Prostate gland (tissue), 2 donors: ENCODE data around the gene ZSCAN20. TPM values are rescaled to one million over a fixed set of nuclear protein-coding genes. Genes with fewer than 3 reads are reported as not detected.

Source experiments
- DNase-seq: peaks from one replicate; pipeline ENCODE4 v3.0.0-alpha.2; 2019; ENCODE audit warnings: low spot score
- H3K27ac ChIP-seq, 2 donors: fragments of 200-600 bp; sonication (generic); 2 replicates each; pipeline ENCODE4 v1.5.1; 2017 to 2019
- H3K27me3 ChIP-seq: fragments of 200-600 bp; sonication (generic); replicated peaks from 2 replicates; pipeline ENCODE4 v1.5.1; 2019; ENCODE audit not compliant: insufficient read depth
- H3K36me3 ChIP-seq, 2 donors: fragments of 200-600 bp; sonication (generic); 1 replicate in 1 of 2; 2 replicates in 1 of 2; pipeline versions ENCODE4 v1.5.1 to v1.8.1; 2017 to 2019
- H3K4me1 ChIP-seq: fragments of 200-600 bp; sonication (generic); replicated peaks from 2 replicates; pipeline ENCODE4 v1.5.1; 2019
- H3K4me3 ChIP-seq, 2 donors: fragments of 200-600 bp; sonication (generic); 2 replicates each; pipeline ENCODE4 v1.5.1; 2017 to 2019
- H3K9me3 ChIP-seq: fragments of 200-600 bp; sonication (generic); 2 replicates; pipeline ENCODE4 v1.5.1; 2017
- POLR2A ChIP-seq: fragments of 450-650 bp; IDR thresholded peaks from one replicate; pipeline ENCODE4 v1.6.1; 2016; ENCODE audit warnings: antibody characterized with exemption, mild to moderate bottlenecking
- POLR2AphosphoS5 ChIP-seq: sonication (generic); formaldehyde crosslinking; IDR thresholded peaks from one replicate; pipeline ENCODE4 v1.6.1; 2017; ENCODE audit warnings: antibody characterized with exemption
- WGBS: methylation state at CpG from one replicate; pipeline ENCODE4 v1.1.5; 2018; 5-methylcytosine and 5-hydroxymethylcytosine counted together
- intact Hi-C: fragments of 100-400 bp; cut with DNase I; formaldehyde crosslinking; loops from one replicate; pipeline ENCODE4 v1.14.2; 2022
- total RNA-seq, 2 donors: library from RNA; depleted of rRNA; stranded (reverse); fragments of >200 nt; gene quantifications; one replicate each; pipeline ENCODE4 v1.1.0, GENCODE V29; 2016
- TF ChIP-seq, protein P1 (sequence below), 4 experiments: fragments of 200-600 bp in 2 of 4; fragments of 450-650 bp in 2 of 4; sonication (generic) in 2 of 4; IDR thresholded peaks; 1 replicate in 3 of 4; 2 replicates in 1 of 4; pipeline ENCODE4 v1.5.1; 2016 to 2019; ENCODE audit warnings: antibody characterized with exemption in 4 of 4, mild to moderate bottlenecking in 2 of 4, moderate library complexity in 2 of 4

ZSCAN20 gene
- total RNA-seq, 2 donors from 2014 or later, result 4.7 to 11.1 TPM

DNA sequence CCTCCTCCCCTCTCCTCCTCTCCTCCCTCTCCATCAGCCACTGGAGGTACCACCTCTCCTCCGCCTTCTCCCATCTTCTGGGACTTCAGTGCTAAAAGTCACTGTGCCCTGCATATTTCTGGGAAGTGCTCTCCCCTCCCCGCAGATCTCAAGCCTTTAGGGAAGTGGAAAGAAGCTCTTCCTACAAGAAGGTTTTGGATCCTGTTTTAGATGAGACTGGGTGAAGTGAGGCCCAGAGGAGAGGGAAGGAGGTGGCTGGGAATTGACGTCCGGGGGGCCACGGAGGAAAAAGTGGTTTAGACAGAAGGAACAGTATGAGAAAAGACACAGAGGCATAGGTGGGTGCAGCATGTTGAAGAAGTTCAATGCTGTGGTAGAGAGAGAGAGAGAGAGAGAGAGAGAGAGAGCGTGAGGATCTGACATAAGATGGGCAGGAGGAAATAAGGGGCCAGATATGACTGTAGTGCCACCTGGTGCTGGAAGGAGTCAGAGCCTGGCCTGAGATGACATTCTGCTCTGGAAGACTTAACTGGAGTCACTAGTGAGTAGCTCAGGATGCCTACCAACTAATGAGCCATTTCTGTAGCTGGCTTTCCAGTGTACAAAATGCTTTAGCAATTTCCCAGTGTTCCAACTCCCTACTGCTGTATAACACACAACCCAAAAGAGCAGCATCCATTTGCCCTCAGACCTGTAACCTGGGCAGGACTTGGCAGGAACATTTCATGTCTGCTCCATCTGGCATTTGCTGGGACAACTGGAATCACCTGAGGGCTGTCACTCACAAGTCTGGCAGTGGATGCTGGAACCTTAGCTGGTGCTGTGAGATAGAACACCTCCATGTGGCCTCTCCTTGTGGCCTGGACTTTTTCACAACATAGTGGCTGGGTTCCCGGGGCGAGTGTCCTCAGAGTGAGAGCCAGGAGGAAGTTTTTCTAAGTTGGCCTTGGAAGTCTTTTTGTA, 16.6 kb upstream of the ZSCAN20 start:
- TF ChIP-seq POLR2A (no peak), POLR2AphosphoS5 (peak; percentile 39)
- TF ChIP-seq, protein P1, sequence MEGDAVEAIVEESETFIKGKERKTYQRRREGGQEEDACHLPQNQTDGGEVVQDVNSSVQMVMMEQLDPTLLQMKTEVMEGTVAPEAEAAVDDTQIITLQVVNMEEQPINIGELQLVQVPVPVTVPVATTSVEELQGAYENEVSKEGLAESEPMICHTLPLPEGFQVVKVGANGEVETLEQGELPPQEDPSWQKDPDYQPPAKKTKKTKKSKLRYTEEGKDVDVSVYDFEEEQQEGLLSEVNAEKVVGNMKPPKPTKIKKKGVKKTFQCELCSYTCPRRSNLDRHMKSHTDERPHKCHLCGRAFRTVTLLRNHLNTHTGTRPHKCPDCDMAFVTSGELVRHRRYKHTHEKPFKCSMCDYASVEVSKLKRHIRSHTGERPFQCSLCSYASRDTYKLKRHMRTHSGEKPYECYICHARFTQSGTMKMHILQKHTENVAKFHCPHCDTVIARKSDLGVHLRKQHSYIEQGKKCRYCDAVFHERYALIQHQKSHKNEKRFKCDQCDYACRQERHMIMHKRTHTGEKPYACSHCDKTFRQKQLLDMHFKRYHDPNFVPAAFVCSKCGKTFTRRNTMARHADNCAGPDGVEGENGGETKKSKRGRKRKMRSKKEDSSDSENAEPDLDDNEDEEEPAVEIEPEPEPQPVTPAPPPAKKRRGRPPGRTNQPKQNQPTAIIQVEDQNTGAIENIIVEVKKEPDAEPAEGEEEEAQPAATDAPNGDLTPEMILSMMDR (IDR thresholded peaks at IDR 0.05), result peak; percentile 27 to 78 (median 67)
- DNase-seq, result peak; percentile 58
- H3K36me3 ChIP-seq, result no peaks in the 10 kb centered on the region
- WGBS, result 51% methylated on average over 8 of the region's 8 CpGs
- no peaks in the 10 kb centered on the region for H3K9me3 ChIP-seq
- H3K4me1 ChIP-seq, result no peaks in the 10 kb centered on the region
- intact Hi-C loops, result loop anchor here (5.0 kb wide), 1 partner anchor 159 kb away; no protein-coding TSS in a partner anchor
- H3K27ac ChIP-seq, result peak overlapping the region in 1 of 2 donors; percentile 4
- no peaks in the 10 kb centered on the region for H3K27me3 ChIP-seq
- no peak overlapping the region for H3K4me3 ChIP-seq

DNA sequence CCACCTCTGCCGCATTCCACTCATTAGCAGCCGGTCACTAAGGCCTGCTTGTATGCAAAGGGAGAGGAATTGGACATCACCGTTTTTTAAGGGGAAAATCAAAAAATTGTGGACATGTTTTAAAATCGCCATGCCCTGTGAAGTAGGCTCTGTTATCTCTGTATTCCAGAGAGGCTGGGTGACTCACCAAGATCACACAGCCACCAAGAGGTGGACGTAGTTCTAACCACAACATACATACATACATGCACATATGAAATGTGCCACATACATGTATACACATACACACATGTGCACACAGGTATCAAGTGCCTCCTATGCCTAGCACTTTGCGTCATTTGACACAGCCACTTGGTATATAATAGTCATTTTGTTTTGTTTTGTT, 16.0 kb upstream of the ZSCAN20 start:
- DNase-seq, result no peak
- no peaks in the 10 kb centered on the region for H3K36me3 ChIP-seq
- no peak overlapping the region for H3K4me3 ChIP-seq
- 85% methylated on average over 6 of the region's 6 CpGs for WGBS
- intact Hi-C loops, result loop anchor here (5.0 kb wide), 1 partner anchor 159 kb away; no protein-coding TSS in a partner anchor
- no peaks in the 10 kb centered on the region for H3K27me3 ChIP-seq
- no peaks in the 10 kb centered on the region for H3K9me3 ChIP-seq
- peak overlapping the region in 1 of 2 donors; percentile 4 for H3K27ac ChIP-seq
- no peaks in the 10 kb centered on the region for H3K4me1 ChIP-seq
- TF ChIP-seq POLR2AphosphoS5 (no peak), POLR2A (no peak)
- TF ChIP-seq, protein P1 (IDR thresholded peaks at IDR 0.05), result no peak

DNA sequence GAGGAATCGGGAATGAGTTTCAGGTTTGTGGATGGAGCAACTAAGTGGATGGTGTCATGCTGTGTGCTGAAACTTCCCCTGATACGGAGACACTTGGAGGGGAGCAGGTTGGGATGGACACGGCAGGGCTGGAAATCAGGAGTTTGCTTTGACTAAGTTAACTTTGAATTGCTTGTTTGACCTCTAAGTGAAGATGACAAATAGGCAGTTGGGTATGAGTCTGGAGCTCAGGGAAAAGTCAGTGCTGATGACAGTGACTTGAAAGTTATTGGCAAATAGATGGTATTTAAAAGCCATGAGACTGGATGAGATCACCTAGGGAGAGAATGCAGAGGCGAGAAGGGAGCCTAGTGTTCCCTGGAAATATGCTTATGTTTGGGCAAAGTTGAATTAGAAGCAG, 12.8 kb upstream of the ZSCAN20 start:
- Histone ChIP-seq H3K9me3 (no peaks in the 10 kb centered on the region), H3K4me1 (no peaks in the 10 kb centered on the region), H3K4me3 (no peak overlapping the region), H3K27ac (peak overlapping the region in 1 of 2 donors; percentile 61), H3K36me3 (no peaks in the 10 kb centered on the region), H3K27me3 (no peaks in the 10 kb centered on the region)
- 67% methylated on average over 4 of the region's 4 CpGs for WGBS
- peak; percentile 49 for TF ChIP-seq POLR2AphosphoS5
- TF ChIP-seq, protein P1 (IDR thresholded peaks at IDR 0.05), result no peak
- DNase-seq, result no peak
- intact Hi-C loops, result loop anchor here (5.0 to 10.0 kb wide), 2 partner anchors 162 to 335 kb away; no protein-coding TSS in a partner anchor

DNA sequence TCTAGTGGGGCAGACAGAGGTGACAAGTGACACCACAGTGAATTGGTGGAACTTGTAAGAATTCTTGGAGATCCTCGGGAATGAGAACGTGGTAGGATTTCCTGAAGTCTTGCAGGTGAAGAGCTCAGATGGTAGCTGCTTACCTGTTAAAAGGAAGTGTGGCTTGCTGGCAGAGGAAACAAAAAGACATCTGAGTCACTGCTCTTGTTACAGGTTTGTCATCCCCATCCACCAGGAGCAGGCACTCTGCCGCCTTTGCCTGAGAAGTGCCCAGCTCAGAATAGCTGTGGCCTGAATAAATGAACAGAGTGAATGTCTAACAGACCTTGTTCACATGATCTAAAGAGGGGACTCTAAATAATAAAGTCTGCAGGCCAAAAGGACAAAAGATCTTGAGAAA, 12.3 kb upstream of the ZSCAN20 start:
- WGBS, result 71% methylated on average over 3 of the region's 3 CpGs
- intact Hi-C loops, result loop anchor here (10.0 kb wide), 1 partner anchor 335 kb away; no protein-coding TSS in a partner anchor
- Histone ChIP-seq H3K4me3 (no peak overlapping the region), H3K27me3 (no peaks in the 10 kb centered on the region), H3K36me3 (no peaks in the 10 kb centered on the region), H3K9me3 (no peaks in the 10 kb centered on the region), H3K4me1 (no peaks in the 10 kb centered on the region), H3K27ac (peak overlapping the region; percentile 45 to 61)
- DNase-seq, result no peak
- no peak for TF ChIP-seq POLR2A

DNA sequence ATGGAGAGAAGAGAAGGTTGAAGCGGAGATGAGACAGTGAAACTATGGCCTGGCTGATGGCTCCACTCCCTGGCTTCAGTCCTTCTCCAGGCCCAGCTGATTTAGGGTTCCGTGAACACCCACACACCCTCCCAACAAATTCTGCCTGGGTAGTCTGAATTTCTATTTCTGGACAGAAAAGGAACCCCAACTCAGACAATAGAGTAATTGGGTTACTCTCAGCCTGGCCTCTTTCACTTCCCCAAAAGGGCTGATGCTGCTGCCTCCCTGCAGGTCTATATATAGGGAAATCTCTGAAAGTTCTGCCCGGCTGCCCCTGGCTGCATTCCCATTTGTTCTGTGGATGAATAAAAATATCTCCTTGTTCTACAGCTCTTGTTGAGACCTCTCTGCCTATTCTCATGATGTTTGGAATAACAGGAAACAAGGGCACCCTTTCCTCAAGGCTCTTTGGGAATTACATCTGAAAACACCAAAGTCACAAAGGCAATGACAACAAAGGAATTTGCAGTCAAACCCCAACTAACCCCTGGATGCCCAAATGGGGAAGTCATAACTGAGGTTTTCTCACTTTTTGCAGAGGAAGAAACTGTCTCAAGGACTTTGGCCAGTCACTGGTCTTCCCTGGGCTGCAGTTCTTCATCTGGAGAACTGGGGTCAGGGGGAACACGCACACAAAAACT, 11.4 kb upstream of the ZSCAN20 start:
- H3K4me3 ChIP-seq, result no peak overlapping the region
- intact Hi-C loops, result loop anchor here (10.0 kb wide), 1 partner anchor 336 kb away; no protein-coding TSS in a partner anchor
- H3K27me3 ChIP-seq, result no peaks in the 10 kb centered on the region
- H3K36me3 ChIP-seq, result no peaks in the 10 kb centered on the region
- TF ChIP-seq POLR2A (no peak), POLR2AphosphoS5 (peak; percentile 29)
- TF ChIP-seq, protein P1 (IDR thresholded peaks at IDR 0.05), result no peak
- H3K4me1 ChIP-seq, result no peaks in the 10 kb centered on the region
- H3K27ac ChIP-seq, result peak overlapping the region; percentile 45 to 61
- no peaks in the 10 kb centered on the region for H3K9me3 ChIP-seq
- DNase-seq, result no peak
- WGBS, result 58% methylated on average over 4 of the region's 4 CpGs
